Stimulated activated CD4-positive, alpha-beta T cell treated with anti-CD3 and anti-CD28 coated beads, Interleukin-15, amount 100 ng/mL, for 1 hour (primary cell): ENCODE measurements around the gene AAK1.
"Not testable (repeated sequence)": the region's sequence is repeated elsewhere in the genome, so short reads cannot be mapped to it uniquely, and the experiment has no call there.

ENCODE experiments used
- DNase-seq, 2 donors: peaks; one replicate each; pipeline ENCODE4 v3.0.0-alpha.2; 2020; ENCODE audit warnings: low read depth in 1 of 2, low spot score in 1 of 2

The AAK1 gene

DNA sequence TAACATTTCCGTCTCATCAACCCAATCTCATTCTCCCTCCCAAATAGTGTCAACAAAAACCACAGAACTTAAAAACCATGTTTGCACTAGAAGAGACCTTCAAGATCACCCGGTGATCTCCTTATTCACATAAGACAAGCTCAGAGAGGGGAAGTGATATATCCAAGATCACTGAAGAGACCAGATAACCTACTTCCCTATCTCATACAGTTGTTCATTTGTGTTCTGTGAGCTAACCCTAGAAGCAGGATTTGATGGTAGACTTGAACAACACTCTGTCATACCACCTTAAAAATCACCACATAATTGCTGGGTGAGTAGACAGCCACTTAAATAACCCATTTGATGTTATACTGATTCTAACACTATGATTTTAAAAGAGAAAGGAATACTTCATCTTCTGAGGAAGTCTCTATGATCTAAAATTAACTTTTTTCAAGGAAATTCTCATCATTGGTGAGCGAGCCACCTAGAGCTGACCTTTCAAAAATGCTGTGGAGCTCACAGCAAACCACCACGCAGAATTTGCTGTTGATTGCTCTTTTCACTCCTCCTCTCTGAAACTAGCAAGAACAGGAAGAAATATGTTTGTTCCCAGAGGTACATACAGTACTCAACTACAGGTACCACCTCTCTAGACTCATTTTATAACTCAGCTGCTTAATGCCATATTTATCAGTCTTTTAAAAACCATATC, 15.1 kb downstream of the AAK1 start:
- no peak for DNase-seq

DNA sequence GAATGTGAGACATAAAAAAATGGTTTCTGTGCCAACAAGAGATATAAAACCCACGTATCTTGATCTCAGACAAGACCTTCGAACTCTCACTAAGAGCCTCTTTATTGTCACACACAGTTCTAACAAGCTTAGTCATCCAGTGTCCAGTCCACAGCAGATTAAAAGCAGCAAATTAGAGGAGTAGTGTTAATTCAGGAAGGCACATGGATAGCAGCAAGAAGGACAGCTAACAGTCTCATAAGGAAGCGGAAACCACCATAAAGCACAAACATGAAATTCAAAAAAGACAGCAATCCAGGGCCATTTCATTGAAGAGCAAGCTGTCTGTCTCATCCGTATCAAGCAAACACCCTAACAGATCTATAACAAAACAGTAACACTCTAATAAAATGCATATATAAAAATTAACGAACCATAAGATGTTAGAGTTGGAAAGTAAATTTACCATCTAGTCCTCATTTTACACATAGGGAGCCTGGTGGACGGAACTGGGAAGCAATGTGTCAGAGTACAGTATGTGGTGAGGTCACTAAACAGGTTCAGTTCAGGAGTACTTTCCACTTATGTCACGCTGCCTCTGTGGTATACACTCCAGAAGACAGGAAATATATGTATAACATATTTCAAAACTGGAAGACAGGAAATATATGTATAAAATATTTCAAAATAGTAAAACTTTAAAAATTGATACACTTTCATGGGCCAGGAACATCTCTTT, 18.3 kb downstream of the AAK1 start:
- no peak for DNase-seq

DNA sequence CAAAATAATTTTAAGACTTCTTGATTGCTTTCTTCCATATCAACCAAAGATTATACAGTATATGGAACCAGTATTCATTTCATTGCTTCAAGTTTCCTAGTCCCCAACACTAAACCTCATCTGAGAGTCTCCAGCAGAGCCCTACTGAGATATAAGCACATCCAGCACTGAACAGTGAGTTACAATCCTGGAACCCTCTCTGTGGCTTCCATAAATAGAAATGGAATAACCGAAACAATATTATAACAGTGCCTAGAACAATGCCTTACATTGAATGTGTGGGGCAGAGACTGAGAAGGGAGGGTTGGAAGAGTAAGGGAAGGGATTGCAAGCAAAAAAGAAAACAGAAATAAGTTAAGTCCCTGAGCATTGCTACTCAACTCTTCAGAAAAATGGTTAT, 18.9 kb downstream of the AAK1 start:
- no peak for DNase-seq

DNA sequence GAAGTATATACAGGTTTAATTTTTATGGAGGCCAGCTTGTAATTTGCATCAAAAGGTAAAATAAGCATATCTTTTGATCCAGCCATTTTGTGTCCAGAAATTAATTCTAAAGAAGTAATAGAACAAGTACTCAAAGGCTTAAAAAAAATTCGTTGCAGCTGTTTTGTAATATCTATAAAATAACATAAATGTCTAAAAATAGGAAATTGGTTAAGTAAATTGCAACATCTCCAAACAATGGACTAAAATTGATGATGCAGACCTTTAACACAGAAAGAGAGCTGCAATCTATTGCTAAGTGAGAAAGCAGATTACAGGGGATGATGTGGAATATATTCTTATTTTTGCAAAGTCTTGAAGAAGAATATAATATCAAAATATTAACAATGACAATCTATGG, 19.4 kb downstream of the AAK1 start:
- DNase-seq = no peak

DNA sequence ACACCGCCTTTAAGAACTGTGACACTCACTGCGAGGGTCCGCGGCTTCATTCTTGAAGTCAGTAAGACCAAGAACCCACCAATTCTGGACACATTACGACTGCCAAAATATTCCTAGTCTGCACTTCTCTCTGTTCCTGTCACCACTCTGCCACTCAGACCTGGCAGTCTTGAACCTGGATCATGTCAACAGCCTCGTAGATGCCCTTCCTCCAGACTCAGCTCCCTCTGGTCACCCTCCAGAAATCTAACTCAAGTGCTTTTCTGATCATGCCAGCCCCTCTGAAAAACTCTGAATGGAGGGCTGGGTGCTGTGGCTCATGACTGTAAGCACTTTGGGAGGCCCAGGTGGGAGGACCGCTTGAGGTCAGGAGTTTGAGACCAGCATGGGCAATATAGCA, 20.3 kb downstream of the AAK1 start:
- DNase-seq = no peak

DNA sequence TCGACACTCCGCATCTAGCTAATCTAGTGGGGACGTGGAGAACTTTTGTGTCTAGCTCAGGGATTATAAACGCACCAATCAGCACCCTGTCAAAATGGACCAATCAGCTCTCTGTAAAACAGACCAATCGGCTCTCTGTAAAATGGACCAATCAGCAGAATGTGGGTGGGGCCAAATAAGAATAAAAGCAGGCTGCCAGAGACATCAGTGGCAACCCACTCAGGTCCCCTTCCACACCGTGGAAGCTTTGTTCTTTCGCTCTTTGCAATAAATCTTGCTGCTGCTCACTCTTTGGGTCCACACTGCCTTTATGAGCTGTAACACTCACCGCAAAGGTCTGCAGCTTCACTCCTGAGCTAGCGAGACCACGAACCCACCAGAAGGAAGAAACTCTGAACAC, 20.7 kb downstream of the AAK1 start:
- DNase-seq = not testable (repeated sequence)

DNA sequence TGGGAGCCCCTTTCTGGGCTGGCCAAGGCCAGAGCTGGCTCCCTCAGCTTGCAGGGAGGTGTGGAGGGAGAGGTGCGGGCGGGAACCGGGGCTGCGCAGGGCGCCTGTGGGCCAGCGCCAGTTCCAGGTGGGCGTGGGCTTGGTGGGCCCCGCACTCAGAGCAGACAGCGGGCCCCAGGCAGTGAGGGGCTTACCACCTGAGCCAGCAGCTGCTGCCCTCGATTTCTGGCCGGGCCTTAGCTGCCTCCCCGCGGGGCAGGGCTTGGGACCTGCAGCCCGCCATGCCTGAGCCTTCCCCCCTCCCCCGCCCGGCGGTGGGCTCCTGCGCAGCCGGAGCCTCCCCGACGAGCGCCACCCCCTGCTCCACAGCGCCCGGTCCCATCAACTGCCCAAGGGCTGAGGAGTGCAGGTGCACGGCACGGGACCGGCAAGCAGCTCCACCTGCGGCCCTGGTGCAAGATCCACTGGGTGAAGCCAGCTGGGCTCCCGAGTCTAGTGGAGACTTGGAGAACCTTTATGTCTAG, 21.5 kb downstream of the AAK1 start:
- DNase-seq = not testable (repeated sequence)

DNA sequence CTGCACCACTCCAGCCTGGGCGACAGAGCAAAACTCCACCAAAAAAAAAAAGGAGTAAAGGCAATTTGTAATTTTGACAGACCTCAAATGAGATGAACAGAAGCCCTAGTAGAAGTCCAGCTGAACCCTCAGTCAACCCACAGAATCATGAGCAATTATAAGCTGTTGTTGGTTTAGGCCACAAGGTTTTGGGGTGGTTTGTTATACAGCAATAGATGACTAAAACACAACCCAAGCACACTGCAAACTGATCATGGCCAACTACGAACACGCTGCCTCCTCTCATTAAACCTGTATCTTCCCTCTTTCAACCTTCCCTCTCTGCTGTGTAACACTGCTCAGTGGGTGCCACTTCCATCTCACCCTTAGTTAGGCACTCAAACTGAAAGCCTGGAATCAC, 22.1 kb downstream of the AAK1 start:
- DNase-seq = no peak

DNA sequence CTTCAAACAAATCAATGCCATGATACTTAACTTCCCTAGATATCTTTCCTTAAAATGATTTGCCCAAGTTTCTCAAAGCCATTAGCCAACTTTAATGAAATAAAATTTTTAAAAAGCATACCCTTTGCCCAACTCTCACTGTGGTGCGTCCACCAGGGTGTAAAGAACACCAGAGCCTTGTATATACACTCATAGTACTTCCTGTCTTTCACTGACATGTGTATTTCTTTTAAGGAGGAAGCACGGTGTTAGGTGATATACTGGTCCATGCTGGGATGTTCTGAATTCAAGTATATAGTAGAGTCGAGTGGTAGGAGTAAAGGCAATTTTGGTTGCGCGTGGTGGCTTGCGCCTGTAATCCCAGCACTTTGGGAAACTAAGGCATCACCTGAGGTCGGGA, 22.7 kb downstream of the AAK1 start:
- no peak for DNase-seq

DNA sequence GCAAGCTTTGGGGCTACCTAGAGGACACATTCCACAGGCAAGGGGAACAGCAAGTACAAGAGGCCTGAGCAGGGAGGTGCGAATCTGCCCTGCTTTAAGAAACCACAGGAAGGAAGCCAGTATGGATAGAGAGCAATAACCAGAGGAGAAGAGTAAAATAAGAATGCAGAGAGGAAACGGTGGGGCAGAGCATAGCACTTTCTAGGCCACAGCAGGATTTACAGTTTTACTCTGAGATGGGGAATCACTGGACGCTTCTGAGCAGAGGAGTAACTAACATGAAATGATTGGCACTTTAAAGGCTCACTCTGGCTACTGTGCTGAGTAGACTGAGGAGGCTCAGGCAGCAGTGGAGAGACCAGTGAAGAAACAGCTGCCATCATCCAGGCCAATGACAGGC, 23.8 kb downstream of the AAK1 start:
- no peak for DNase-seq

DNA sequence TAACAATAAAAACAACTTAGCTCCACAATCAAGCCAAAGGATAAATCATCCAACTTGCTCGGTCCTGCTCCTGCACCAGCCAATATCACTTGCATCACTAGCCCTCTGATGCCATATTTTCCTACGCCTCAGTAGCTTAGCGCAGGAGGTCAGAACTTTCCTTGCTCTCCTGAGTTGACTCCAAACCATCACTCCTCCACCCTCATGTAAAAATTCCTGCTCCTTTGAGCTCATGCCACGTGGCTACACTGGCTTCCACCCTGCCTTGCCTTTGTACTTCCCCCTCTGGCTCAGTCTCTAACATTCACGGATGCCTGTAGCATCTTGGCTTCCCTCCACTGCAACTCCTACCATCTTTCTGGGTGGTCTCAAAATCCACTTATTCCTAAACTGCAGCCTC, 25.2 kb downstream of the AAK1 start:
- DNase-seq = no peak

DNA sequence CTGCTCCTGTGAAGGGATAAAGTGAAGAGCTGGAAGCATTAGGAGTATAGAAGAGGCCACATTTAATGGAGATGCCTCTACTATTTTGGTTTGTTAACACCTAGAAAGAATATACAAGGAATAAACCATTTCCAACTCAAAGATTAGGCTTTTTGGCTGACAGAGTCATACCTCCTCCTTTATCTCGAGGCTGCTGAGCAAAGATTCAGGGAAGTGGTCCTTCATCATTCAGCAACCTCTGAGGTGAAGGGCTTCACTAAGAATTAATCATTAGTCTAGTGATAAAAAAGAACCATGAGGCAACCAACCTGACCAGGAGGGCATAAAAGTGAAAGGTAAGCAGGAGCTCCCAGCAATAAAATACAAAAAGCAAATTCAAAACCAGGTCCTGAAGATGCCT, 25.8 kb downstream of the AAK1 start:
- DNase-seq = no peak

DNA sequence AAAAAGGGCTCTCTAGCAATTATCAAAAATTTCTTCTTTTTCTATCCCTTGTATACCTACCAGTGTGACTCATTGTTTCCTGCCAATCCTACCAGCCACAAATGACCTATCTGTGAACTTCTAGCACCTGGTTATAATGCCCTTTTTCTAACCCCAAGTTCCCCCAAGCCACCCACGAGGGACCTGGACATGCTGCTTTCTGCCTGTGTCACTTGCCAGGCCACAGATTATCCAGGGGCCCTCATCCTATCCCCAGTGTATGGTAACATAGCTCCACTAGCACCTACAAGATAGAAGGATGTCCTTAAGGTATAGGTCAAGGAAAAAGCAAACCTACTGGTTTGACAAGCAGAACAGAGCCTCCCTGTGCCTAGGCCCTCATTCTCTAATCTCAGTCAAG, 26.8 kb downstream of the AAK1 start:
- DNase-seq = peak in 1 of 2 donors; percentile 7

DNA sequence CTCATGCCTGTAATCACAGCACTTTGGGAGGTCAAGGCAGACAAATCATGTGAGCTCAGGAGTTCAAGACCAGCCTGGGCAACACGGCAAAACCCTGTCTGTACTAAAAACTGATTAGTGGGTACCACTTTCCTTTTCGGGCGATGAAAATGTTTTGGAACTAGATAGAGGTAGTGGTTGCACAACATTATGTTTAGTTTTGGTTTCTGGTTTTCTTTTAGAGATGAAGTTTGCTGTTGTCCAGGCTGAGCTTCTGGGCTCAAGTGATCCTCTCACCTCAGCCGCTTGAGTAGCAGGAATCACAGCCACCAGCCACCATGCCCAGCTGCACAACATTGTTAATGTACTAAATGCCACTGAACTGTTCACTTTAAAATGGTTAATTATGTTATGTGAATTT, 27.6 kb downstream of the AAK1 start:
- no peak for DNase-seq

DNA sequence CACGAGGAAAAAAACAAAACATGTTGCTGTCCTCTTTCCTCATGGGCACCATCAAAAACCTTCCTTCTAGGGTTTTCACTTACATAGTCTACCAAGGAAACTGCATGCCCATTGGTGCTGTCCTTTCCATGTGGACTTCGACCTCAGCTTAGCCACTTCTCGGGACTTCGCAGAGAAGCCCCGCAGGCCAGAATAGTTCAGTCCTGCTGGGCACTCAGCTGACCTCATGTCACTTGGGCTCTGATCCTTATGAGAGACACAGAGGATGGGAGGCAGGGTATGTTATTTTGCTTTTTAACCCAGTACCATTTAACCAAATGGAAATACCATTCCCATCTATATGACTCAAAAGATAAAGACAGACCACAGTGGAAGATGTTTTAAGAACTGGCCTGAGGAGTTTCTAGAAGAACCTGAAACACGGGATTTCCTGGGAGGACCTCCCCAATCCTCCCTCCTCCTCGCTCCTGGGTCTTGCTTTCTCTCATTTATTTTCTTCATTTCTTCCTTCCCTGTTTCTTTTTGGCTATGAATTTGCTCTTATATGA, 28.4 kb downstream of the AAK1 start:
- DNase-seq = no peak

DNA sequence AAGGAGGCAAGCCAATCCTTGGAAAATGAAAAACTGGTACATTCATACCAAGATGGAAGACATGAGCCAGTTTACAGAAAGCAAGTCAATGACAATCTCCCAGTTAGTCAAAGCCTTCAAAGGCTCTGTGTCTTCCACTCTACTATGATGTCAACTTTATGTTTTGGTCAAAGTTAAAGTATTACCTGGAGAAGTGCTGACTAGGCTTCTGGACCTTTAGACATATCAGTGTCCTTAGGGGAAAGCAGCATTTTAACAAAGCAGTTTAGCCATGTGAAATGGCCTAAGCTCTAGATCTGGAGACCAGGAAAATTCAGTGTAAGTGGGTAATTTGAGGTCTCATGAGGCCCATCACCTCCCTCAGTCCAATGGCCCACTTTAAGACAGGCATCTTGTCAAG, 30.8 kb downstream of the AAK1 start:
- no peak for DNase-seq

DNA sequence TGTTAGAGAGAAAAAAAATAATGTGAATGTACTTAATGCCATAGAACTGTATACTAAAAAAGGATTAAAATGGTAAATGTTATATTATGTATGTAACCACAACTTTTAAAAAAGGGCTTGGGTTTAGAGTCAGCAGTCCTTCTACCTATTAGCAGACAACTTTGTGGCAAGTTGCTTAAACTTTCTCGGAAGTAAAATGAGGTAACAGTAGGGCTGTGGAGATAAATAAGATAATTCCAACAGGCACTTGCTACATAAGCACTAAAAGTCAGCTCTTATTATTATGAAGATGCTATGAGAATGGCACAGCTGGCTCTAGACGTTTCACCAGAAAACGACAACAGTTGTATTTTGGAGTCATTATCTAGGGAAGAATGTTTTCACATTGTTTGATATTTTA, 31.3 kb downstream of the AAK1 start:
- no peak for DNase-seq

DNA sequence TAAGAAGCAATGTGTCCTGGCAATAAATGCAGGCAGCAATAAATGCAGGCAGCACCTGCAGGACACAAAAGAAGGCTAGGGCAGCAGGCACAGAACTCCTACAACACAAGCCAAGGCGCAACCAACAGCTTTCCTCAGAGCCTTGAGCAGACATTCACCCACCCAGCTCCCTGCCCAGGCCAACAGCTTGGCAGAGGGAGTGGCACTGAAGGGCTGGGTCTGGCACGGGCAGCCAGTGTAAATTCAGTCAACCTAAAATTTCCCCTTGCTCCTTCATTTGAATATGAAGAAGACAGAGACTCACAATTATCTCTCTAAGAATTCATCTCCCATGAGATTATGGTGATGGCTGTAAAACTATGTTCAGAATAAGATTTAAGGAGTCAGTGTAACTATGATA, 35.4 kb downstream of the AAK1 start:
- DNase-seq = no peak

DNA sequence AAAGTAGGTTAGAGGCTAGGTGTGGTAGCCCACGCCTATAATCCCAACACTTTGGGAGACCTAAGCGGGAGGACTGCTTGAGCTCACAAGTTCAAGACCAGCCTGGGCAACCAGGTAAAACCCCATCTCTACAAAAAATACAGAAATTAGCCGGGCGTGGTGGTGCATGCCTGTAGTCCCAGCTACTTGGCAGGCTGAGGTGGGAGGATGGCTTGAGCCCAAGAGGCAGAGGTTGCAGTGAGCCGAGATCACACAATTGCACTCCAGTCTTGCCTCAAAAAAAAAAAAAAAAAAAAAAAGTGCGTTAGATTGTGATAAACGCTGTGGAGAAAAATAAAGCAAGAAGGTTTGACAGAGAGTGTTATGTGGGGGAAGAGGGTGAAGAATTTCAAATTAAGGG, 36.8 kb downstream of the AAK1 start:
- not testable (repeated sequence) for DNase-seq

DNA sequence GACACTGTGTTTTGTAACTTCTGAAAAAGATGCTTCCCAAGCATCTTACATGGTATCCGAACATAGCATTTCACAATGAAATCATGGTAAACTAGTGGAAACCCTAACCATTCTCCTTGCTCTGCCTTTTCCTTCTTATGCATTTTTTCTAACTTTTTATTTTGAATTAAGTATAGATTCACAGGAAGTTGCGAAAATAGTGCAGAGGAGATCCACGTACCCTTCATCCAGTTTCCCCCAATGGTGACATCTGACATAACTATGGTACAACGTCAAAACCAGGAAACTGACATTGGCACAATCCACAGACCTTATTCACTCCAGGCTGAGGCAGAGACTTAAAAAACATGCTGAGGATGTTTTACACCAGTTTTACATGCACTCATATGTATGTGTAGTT, 38.3 kb downstream of the AAK1 start:
- no peak for DNase-seq

DNA sequence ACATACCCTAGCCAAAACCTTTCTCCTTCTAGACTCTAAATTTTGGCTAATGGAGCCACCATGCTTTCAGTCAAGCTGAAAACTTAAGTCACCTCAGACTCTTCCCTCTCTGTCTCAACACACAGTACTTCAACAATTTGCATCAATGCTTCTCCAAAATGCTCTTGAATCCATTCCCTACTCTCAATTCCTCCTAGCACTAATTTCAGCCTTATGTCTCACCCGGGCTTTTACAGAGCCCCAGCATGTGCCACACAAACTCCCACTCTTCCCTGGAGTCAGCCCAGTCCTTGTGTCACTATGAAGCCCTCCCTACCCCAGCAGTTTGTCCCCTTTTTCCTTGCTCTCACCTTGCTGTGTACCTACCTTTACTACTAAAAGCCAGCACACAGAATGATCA, 38.7 kb downstream of the AAK1 start:
- no peak for DNase-seq

DNA sequence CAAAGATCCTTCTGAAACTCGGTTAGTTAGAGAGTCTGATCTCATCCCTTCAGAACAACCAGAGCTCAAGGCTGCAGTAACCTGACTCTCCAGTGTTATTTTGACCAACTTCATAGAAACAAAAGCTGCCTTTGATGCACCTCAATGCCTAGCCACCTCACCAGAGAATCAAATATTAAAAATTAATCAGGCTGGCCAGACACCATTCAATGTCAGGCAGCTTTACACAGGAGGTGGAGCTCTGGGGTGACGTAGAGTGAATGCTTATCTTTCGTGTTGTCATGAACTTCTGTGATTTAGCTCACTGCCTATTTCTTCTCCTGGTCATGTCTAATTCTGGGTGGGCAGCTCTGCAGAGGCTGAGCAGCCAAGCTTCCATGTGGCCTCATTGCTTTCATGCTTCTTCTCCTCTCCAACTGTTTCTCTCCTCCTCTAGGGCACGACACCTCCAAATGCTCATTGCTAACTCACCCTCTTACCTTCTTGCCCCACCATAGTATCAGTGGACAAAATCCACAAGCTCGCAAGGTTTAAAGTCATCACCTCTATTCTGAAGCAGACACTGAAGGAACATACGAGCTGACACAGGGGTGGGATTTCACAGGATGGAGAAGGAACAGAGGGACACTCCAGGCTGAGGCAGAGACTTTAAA, 39.4 kb downstream of the AAK1 start:
- DNase-seq = no peak
